Nucleus accumbens (tissue), 56 donors: Measurements from ENCODE around the gene THSD4.
A peak's percentile ranks its signal among the peaks of the same experiment; 100 is the strongest.

Experiments
- DNase-seq, 56 donors: peaks; one replicate each; lab custom pipeline; 2025; lab: John Stamatoyannopoulos, UW

The THSD4 gene

GRCh38 chr15:71114887-71115566 is at the start of gene THSD4:
THSD4 (plus strand) TSS chr15:71115471.
- peak in 23 of 56 donors; percentile 1 to 55 (median 8) for DNase-seq

DNA sequence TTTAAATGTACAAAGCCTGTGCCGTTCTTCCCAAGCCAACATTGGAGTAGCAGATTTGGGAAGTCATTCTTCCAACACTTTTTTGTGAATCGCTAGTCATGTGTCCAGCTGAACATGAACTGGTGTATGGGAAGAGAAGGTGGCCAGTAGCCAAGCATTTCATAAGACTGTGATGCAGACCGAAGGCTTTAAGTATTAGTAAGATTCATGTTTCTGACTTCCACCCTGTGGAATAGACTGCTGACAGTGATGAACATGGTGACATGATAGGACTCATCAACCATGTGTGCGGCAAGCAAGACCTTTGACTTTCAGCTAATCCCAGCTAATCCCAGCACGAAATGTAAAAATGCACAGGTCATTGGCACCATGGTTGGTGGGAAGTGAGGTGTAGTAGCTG is 48.3 kb upstream of the THSD4 start:
- DNase-seq = no peak

DNA sequence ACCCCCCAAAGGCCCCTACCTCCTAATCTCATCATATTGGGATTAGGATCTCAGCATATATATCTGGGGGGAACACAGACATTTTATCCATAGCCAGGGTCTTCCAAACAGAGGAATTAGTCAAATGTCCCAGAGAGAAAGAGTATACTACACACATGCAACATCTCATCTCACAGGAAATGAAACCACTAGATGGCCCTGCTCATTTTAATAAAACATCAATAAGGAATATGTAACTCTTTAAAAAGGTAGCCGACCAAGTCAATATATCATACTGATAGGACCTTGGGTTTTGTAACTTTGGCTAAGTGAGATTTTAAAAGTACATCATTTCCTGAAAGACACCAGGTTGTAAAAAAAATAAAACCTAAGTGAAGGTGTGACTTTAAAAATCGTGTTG is 45.6 kb upstream of the THSD4 start:
- no peak for DNase-seq

DNA sequence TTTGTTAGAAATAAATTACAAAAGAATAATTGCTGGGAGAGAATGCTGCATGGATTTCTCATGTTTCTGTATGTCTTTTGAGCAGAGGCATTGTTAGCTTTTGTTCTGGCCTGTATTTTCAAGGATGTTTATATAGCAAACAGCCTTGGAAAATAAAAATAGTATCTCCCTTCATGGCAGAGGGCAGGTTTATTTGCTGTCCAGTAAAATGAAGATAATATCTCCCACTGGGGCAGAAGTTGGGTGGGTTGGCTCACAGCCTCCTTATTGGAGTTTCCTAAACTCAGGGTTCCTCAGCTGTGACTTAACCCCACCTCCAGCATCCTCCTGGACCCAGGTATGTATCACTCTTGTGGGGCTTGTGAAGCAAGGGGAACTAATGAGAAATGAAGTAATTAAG is 43.7 kb upstream of the THSD4 start:
- no peak for DNase-seq

GRCh38 chr15:71072423-71072822 is 42.8 kb upstream of the THSD4 start:
- DNase-seq = no peak

- no peak for DNase-seq
Observed at GRCh38 chr15:71078506-71079207, 36.6 kb upstream of the THSD4 start.

- DNase-seq = no peak
Observed at GRCh38 chr15:71079208-71080044, 35.8 kb upstream of the THSD4 start.

- no peak for DNase-seq
Observed at GRCh38 chr15:71080166-71080565, 35.1 kb upstream of the THSD4 start.

- no peak for DNase-seq
Observed at GRCh38 chr15:71080705-71081104, 34.6 kb upstream of the THSD4 start.

DNA sequence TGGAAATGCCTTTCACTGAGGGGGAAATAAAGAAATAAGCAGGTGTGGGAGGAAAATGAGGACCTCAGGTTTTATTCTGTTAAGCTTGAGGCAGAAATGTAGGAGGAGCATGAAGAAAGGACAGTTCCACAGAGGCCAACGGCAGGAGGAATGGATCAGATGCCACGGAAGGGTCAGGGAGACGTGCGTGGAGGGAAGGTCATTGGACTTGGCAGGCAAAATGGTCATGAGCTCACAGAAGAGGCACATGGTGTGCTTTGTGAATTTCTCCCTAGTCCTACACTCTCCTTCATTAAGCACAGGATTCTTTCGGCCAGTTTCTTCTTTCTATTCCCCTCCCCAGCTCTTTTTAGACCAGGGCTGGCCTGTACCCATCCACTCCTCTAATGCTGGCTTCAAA is 32.5 kb upstream of the THSD4 start:
- DNase-seq = no peak

- no peak for DNase-seq
Observed at GRCh38 chr15:71083349-71083748, 31.9 kb upstream of the THSD4 start.

- DNase-seq = no peak
Observed at GRCh38 chr15:71084264-71084663, 31.0 kb upstream of the THSD4 start.

DNA sequence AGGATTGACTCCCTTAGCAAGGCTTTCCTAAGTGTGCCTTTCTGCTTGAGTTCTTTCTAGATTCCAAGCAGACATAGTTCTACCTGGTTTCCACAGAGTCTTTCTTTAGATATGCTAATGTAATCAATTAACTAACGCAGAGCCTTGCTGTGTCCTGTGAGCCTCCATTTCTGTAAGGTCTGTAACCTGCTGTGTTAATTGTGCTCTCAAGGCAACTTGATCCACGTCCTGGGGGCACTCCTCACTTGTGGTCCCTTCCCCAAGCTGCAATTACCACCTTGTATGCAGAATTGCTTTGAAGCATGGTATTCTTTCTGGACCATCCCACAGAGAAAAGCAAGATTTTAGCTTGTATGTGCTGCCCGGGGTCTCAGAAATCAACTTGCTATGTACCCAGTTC is 29.5 kb upstream of the THSD4 start:
- DNase-seq = no peak

DNA sequence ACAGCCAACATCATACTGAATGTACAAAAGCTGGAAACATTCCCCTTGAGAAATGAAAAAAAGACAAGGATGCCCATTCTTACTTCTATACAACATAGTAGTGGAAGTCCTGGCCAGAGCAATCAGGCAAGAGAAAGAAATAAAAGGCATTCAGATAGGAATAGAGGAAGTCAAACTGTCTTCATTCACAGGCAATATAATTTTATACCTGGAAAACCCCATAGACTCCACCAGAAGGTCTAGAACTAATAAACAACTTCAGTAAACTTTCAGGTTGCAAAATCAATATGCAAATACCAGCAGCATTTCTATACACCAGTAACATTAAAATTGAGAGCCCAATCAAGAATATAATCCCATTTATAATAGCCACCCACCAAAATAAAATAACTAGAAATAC is 27.1 kb upstream of the THSD4 start:
- DNase-seq = no peak

- no peak for DNase-seq
Observed at GRCh38 chr15:71088683-71089082, 26.6 kb upstream of the THSD4 start.

GRCh38 chr15:71089801-71090200 is 25.5 kb upstream of the THSD4 start:
- no peak for DNase-seq

GRCh38 chr15:71091601-71092000 is 23.7 kb upstream of the THSD4 start:
- DNase-seq = no peak

- no peak for DNase-seq
Observed at GRCh38 chr15:71092056-71092600, 23.1 kb upstream of the THSD4 start.

DNA sequence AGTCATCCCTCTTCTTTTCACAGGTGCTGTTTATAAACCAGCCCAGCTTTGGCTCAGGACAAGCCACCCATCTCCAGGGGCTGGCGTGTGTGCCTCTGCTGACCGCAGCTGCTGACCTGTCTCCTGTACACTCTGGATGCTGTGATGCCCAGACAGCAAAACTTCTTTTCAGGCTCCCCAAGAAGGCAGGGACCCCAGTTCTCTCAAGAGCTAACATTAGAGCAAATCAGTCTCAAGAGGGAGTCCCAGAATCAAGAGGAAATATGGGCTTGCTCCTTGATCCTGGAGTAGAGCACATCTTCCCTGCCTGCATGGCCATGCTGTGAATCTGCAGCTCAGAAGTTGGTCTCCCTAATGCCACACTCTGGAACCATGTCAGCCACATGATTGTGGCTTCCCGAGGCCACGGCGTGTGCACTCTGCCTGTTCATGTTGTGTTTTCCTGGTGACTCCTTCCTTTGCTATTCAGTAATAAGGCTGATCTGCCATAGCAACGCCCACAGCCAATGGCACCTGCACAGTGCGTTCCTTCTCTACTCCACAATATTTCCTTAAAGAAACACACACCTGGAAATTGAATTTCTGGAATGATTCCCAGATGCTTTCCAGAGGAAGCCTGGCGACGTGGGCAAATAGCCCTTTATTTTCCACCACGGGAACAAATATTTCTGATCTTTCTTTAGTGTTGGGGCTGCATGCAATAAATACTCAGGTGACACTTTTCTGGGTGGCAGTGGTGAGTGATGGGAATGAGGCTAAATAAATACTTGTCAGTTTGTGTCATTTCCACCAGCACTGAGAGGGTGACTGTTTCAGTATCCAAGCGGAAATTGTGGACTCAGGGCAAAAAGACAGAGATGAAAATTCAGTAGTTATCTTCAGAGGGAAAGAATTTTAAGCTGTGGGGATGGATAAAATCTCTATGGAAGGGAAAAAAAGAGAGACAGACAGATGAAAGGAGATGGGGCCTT is 21.9 kb upstream of the THSD4 start:
- no peak for DNase-seq

- DNase-seq = no peak
Observed at GRCh38 chr15:71094137-71094536, 21.1 kb upstream of the THSD4 start.
